Muscle layer of colon (tissue), 2 donors: Measurements from ENCODE around the gene OR2V2.
"Not testable (repeated sequence)": the region's sequence is repeated elsewhere in the genome, so short reads cannot be mapped to it uniquely, and the experiment has no call there.

ENCODE experiments used
- H3K27ac ChIP-seq: one replicate; pipeline ENCODE4 v1.7.0; 2013; ENCODE audit warnings: low read depth, mild to moderate bottlenecking, low read length, moderate library complexity
- H3K27me3 ChIP-seq, 2 donors: one replicate each; pipeline ENCODE4 v1.7.0; 2013; ENCODE audit warnings: low read length in 2 of 2, mild to moderate bottlenecking in 2 of 2; ENCODE audit not compliant: insufficient read depth in 2 of 2, control insufficient read depth in 1 of 2
- H3K36me3 ChIP-seq: one replicate; pipeline ENCODE4 v1.7.0; 2013; ENCODE audit warnings: mild to moderate bottlenecking, low read length; ENCODE audit not compliant: insufficient read depth
- H3K4me1 ChIP-seq: one replicate; pipeline ENCODE4 v1.7.0; 2013; ENCODE audit warnings: mild to moderate bottlenecking, low read length; ENCODE audit not compliant: insufficient read depth
- H3K4me3 ChIP-seq, 2 donors: one replicate each; pipeline ENCODE4 v1.7.0; 2013; ENCODE audit warnings: low read length in 2 of 2, low read depth in 1 of 2, mild to moderate bottlenecking in 1 of 2, moderate library complexity in 1 of 2
- H3K9ac ChIP-seq: one replicate; pipeline ENCODE4 v1.7.0; 2013; ENCODE audit warnings: low read length
- H3K9me3 ChIP-seq: one replicate; pipeline ENCODE4 v1.7.0; 2013; ENCODE audit warnings: mild to moderate bottlenecking, low read length
- donor health status: abdominal sarcoma.
- donor health status: Adenocarcinoma of cecum.

OR2V2 gene

DNA sequence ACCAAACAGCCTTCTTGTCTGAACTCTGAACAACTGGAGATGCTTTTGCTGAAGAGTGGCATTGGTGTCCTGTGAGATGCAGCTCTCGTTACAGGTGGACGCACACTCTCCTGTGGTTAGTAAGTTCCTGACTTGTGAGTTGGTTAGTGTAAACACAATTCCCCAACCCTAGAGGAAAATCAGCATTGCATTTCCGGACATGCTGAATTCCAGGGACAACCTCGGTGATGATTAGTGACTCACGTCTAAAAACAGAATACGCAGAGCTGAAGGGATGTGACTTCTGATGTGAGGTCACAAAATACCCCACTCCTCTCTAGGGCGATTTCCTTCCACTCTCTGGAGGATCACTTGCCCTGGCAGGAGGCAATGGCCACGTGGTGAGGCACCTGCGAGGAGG lies 5.0 kb downstream of the OR2V2 start:
- H3K36me3 ChIP-seq: no peaks in the 10 kb centered on the region
- no peaks in the 10 kb centered on the region for H3K9me3 ChIP-seq
- no peak overlapping the region for H3K4me3 ChIP-seq
- H3K4me1 ChIP-seq: no peaks in the 10 kb centered on the region
- peaks cover 0 to 7% of the 10 kb centered on the region in 2 donors for H3K27me3 ChIP-seq
- no peak overlapping the region for H3K9ac ChIP-seq
- no peak overlapping the region for H3K27ac ChIP-seq

DNA sequence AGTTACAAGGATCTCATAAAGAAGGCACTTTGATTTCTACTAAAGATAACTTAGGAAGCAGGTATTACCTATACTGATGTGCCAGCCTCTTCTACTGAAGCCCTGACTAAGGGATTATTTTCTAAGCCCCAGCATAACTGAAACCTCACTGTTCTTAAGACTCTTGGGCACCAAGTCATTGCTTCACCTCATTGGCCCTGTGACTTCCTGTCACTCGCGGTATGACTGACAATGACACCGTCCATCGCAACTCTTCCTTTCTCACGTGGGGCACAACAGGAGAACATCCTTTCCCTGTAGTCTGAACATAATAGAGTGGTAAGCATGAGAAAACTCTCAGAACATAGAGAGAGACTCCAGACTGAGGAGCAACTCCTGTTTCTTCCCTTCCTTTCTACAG lies 6.4 kb downstream of the OR2V2 start:
- Histone ChIP-seq H3K36me3 (no peaks in the 10 kb centered on the region), H3K9ac (no peak overlapping the region), H3K27ac (no peak overlapping the region), H3K9me3 (no peaks in the 10 kb centered on the region), H3K4me3 (no peak overlapping the region), H3K4me1 (no peaks in the 10 kb centered on the region), H3K27me3 (peaks cover 0 to 5% of the 10 kb centered on the region in 2 donors)

- Histone ChIP-seq H3K36me3 (no peaks in the 10 kb centered on the region), H3K4me3 (no peak overlapping the region), H3K27me3 (no peaks in the 10 kb centered on the region), H3K9me3 (no peaks in the 10 kb centered on the region), H3K9ac (no peak overlapping the region), H3K4me1 (peaks cover 5% of the 10 kb centered on the region), H3K27ac (no peak overlapping the region)
These were observed 9.4 kb downstream of the OR2V2 start for GRCh38 chr5:181156758-181157157.

GRCh38 chr5:181158869-181159268 lies 11.5 kb downstream of the OR2V2 start:
- no peaks in the 10 kb centered on the region for H3K9me3 ChIP-seq
- no peak overlapping the region for H3K27ac ChIP-seq
- H3K4me1 ChIP-seq: peaks cover 5% of the 10 kb centered on the region
- H3K27me3 ChIP-seq: peaks cover 0 to 4% of the 10 kb centered on the region in 2 donors
- no peak overlapping the region for H3K4me3 ChIP-seq
- H3K9ac ChIP-seq: no peak overlapping the region
- H3K36me3 ChIP-seq: no peaks in the 10 kb centered on the region

- H3K36me3 ChIP-seq: no peaks in the 10 kb centered on the region
- H3K9ac ChIP-seq: no peak overlapping the region
- peaks cover 1 to 8% of the 10 kb centered on the region in 2 donors for H3K27me3 ChIP-seq
- no peaks in the 10 kb centered on the region for H3K9me3 ChIP-seq
- H3K27ac ChIP-seq: no peak overlapping the region
- H3K4me3 ChIP-seq: no peak overlapping the region
- H3K4me1 ChIP-seq: peaks cover 5% of the 10 kb centered on the region
These were observed 12.1 kb downstream of the OR2V2 start for GRCh38 chr5:181159286-181160151.

DNA sequence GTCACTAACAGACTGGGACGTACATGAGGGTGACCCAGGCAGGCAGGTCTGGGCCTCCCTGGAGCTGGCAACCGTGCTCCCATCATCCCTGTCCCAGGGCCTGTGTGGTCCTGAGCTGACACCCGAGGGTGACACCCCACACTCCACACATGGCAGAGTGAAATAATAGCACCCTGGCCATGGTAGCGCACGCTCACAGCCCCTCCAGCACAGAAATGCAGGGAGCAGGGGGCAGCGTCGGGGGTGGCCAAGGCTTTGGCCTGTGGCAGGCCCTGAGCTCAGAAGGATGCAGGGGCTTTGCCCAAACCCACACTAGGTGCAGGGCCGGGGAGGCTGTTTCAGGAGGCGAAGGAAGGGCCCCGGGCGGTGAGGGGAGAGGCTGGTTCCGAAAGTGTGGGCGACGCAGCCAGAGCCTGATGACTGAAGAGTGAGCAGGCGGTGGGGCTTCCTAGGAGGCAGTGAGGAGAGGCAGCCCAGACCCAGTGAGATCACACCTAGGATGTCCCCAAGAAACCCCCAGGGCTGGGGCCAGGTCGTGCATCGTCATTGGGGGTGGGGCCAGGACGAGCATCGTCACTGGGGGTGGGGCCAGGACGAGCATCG lies 12.9 kb downstream of the OR2V2 start:
- no peak overlapping the region for H3K27ac ChIP-seq
- H3K9me3 ChIP-seq: no peaks in the 10 kb centered on the region
- peaks cover 5% of the 10 kb centered on the region for H3K4me1 ChIP-seq
- peak overlapping the region in 1 of 2 donors; percentile 35 for H3K4me3 ChIP-seq
- H3K27me3 ChIP-seq: peaks cover 8 to 15% of the 10 kb centered on the region in 2 donors
- H3K36me3 ChIP-seq: no peaks in the 10 kb centered on the region
- no peak overlapping the region for H3K9ac ChIP-seq

- H3K36me3 ChIP-seq, H3K9me3 ChIP-seq, H3K4me1 ChIP-seq, H3K4me3 ChIP-seq, H3K9ac ChIP-seq, H3K27ac ChIP-seq: not testable (repeated sequence)
- peaks cover 10 to 16% of the 10 kb centered on the region in 2 donors for H3K27me3 ChIP-seq
These were observed 13.6 kb downstream of the OR2V2 start for GRCh38 chr5:181160755-181161533.

- peaks cover 13 to 16% of the 10 kb centered on the region in 2 donors for H3K27me3 ChIP-seq
- H3K27ac ChIP-seq: no peak overlapping the region
- H3K4me1 ChIP-seq: peaks cover 5% of the 10 kb centered on the region
- no peak overlapping the region for H3K9ac ChIP-seq
- H3K9me3 ChIP-seq: no peaks in the 10 kb centered on the region
- H3K4me3 ChIP-seq: no peak overlapping the region
- no peaks in the 10 kb centered on the region for H3K36me3 ChIP-seq
These were observed 14.3 kb downstream of the OR2V2 start for GRCh38 chr5:181161534-181162175.

DNA sequence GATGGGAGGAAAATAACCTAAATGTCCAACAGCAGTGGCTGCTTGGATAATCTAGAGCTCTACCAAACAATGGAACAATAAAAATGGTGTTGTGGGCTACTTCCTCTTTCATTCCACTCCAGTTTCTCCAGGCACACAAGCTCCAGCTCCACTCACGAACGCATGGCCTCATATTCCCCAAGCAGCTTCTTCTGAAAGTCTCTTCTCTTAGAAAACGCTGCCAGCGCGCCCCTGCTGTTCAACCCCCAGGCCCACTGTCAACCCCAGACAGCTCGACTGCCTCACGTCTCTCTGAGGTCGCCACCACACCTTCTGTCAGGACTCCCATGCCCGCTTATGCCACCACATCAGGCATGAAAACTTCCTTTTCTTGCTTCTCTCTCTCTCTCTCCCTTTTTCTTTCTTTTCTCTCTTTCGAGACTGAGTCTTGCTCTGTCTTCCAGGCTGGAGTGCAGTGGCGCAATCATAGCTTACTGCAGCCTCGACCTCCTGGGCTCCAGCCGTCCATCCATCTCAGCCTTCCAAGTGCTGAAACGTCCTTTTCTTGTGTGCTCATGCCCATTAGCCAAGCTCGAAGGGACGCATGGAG lies 16.2 kb downstream of the OR2V2 start:
- Histone ChIP-seq H3K9me3 (no peaks in the 10 kb centered on the region), H3K4me1 (peaks cover 5% of the 10 kb centered on the region), H3K36me3 (no peaks in the 10 kb centered on the region), H3K9ac (no peak overlapping the region), H3K27ac (no peak overlapping the region), H3K4me3 (no peak overlapping the region), H3K27me3 (peaks cover 31 to 32% of the 10 kb centered on the region in 2 donors)

GRCh38 chr5:181164076-181164952 lies 16.9 kb downstream of the OR2V2 start:
- Histone ChIP-seq H3K36me3 (no peaks in the 10 kb centered on the region), H3K4me3 (no peak overlapping the region), H3K9ac (no peak overlapping the region), H3K9me3 (no peaks in the 10 kb centered on the region), H3K4me1 (peaks cover 5% of the 10 kb centered on the region), H3K27ac (no peak overlapping the region), H3K27me3 (peaks cover 39 to 40% of the 10 kb centered on the region in 2 donors)
